ENCODE data around the gene CRX.

- TF ChIP-seq POLR2AphosphoS5 (IDR thresholded peaks at IDR 0.05; ENCODE audit: borderline replicate concordance, low read depth, low read length) (no peak), EZH2 (IDR thresholded peaks at IDR 0.05) (no peak), FOXP2 (optimal IDR thresholded peaks at IDR 0.05; ENCODE audit: control extremely low read depth, extremely low read length, insufficient read depth) (no peak)
These were observed 39.9 kb downstream of the CRX start for GRCh38 chr19:47861630-47862029.

Data from SK-N-MC (cell line).